Measurements from ENCODE around the gene PARL. TPM values are rescaled to one million over a fixed set of nuclear protein-coding genes. Genes with fewer than 3 reads are reported as not detected.

The PARL gene
- total RNA-seq, 1 experiment from 2014 or later, result 69.7 TPM

- Histone ChIP-seq H3K9ac (ENCODE audit: low read length) (no peak overlapping the region), H3K36me3 (ENCODE audit: control insufficient read depth in 1 of 2, insufficient read depth in 2 of 2, low read length in 2 of 2) (peaks cover 56 to 58% of the 10 kb centered on the region in 2 experiments), H3K4me3 (replicated peaks in 1 of 2; ENCODE audit: low read depth in 1 of 2, low read length in 2 of 2) (no peak overlapping the region), H3K9me2 (ENCODE audit: insufficient read depth) (no peaks in the 10 kb centered on the region), H3K4me1 (ENCODE audit: control insufficient read depth in 1 of 2, insufficient read depth in 2 of 2, low read length in 2 of 2) (no peaks in the 10 kb centered on the region), H3K9me3 (ENCODE audit: control insufficient read depth in 1 of 2, insufficient read depth in 1 of 2, low read depth in 1 of 2, low read length in 2 of 2) (no peaks in the 10 kb centered on the region), H3K79me2 (ENCODE audit: insufficient read depth, low read length) (no peaks in the 10 kb centered on the region), H2AFZ (ENCODE audit: low read depth, low read length, poor library complexity, severe bottlenecking) (no peak overlapping the region), H3K27ac (ENCODE audit: low read depth, low read length) (no peak overlapping the region), H3K4me2 (ENCODE audit: low read length) (no peak overlapping the region), H3K27me3 (ENCODE audit: insufficient read depth, low read length) (no peaks in the 10 kb centered on the region), H4K20me1 (ENCODE audit: insufficient read depth) (no peaks in the 10 kb centered on the region)
- DNase-seq (ENCODE audit: low read depth, low spot score) (no peak), ATAC-seq (no peak)
- RAD21 ChIA-PET (ENCODE audit: low non-redundant PET in 1 of 2, low total read pairs in 2 of 2, uncharacterized antibody in 2 of 2, unreplicated experiment in 2 of 2), result no interaction called here
- TF ChIP-seq RAD21 (IDR thresholded peaks at IDR 0.05; ENCODE audit: low read depth) (no peak), SP1 (IDR thresholded peaks at IDR 0.05; ENCODE audit: low read depth) (no peak), TCF7L2 (IDR thresholded peaks at IDR 0.05; ENCODE audit: borderline replicate concordance, extremely low read depth, insufficient read depth, insufficient read length) (no peak), YY1 (IDR thresholded peaks at IDR 0.05; ENCODE audit: extremely low read depth, insufficient replicate concordance, low read depth, low read length) (no peak)
- TF ChIP-seq, protein P1, sequence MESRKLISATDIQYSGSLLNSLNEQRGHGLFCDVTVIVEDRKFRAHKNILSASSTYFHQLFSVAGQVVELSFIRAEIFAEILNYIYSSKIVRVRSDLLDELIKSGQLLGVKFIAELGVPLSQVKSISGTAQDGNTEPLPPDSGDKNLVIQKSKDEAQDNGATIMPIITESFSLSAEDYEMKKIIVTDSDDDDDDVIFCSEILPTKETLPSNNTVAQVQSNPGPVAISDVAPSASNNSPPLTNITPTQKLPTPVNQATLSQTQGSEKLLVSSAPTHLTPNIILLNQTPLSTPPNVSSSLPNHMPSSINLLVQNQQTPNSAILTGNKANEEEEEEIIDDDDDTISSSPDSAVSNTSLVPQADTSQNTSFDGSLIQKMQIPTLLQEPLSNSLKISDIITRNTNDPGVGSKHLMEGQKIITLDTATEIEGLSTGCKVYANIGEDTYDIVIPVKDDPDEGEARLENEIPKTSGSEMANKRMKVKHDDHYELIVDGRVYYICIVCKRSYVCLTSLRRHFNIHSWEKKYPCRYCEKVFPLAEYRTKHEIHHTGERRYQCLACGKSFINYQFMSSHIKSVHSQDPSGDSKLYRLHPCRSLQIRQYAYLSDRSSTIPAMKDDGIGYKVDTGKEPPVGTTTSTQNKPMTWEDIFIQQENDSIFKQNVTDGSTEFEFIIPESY (IDR thresholded peaks at IDR 0.05; ENCODE audit: extremely low read depth, insufficient replicate concordance, low read length), result no peak
- POLR2A ChIA-PET, result no interaction called here
- intact Hi-C loops (cut with micrococcal nuclease), result no loop called here
- CTCF ChIA-PET, result no interaction called here
- no TSS peak for BruUV-seq (replicated peaks)
Measured at GRCh38 chr3:183800243-183800863, 84.3 kb downstream of the PARL start.

- no peak for ATAC-seq
- H3K4me2 ChIP-seq (ENCODE audit: low read length), result no peak overlapping the region
Measured at GRCh38 chr3:183799461-183799860, 85.2 kb downstream of the PARL start.

More at GRCh38 chr3:183799461-183799860, 85.2 kb downstream of the PARL start:
- no peak for DNase-seq (ENCODE audit: low read depth, low spot score)
- Histone ChIP-seq H3K27ac (ENCODE audit: low read depth, low read length) (no peak overlapping the region), H3K4me1 (ENCODE audit: control insufficient read depth in 1 of 2, insufficient read depth in 2 of 2, low read length in 2 of 2) (no peaks in the 10 kb centered on the region), H4K20me1 (ENCODE audit: insufficient read depth) (no peaks in the 10 kb centered on the region), H3K27me3 (ENCODE audit: insufficient read depth, low read length) (no peaks in the 10 kb centered on the region), H3K9me3 (ENCODE audit: control insufficient read depth in 1 of 2, insufficient read depth in 1 of 2, low read depth in 1 of 2, low read length in 2 of 2) (no peaks in the 10 kb centered on the region), H3K9ac (ENCODE audit: low read length) (no peak overlapping the region), H2AFZ (ENCODE audit: low read depth, low read length, poor library complexity, severe bottlenecking) (no peak overlapping the region), H3K4me3 (replicated peaks in 1 of 2; ENCODE audit: low read depth in 1 of 2, low read length in 2 of 2) (no peak overlapping the region), H3K9me2 (ENCODE audit: insufficient read depth) (no peaks in the 10 kb centered on the region), H3K36me3 (ENCODE audit: control insufficient read depth in 1 of 2, insufficient read depth in 2 of 2, low read length in 2 of 2) (peaks cover 49 to 58% of the 10 kb centered on the region in 2 experiments), H3K79me2 (ENCODE audit: insufficient read depth, low read length) (no peaks in the 10 kb centered on the region)
- ChIA-PET RAD21 (ENCODE audit: low non-redundant PET in 1 of 2, low total read pairs in 2 of 2, uncharacterized antibody in 2 of 2, unreplicated experiment in 2 of 2) (no interaction called here), POLR2A (no interaction called here), CTCF (no interaction called here)
- intact Hi-C loops (cut with micrococcal nuclease), result no loop called here
- TF ChIP-seq RAD21 (IDR thresholded peaks at IDR 0.05; ENCODE audit: low read depth) (no peak), JUND (IDR thresholded peaks at IDR 0.05) (no peak), SIN3A (IDR thresholded peaks at IDR 0.05; ENCODE audit: low read depth) (no peak), EZH2 (IDR thresholded peaks at IDR 0.05) (no peak)
- BruUV-seq (replicated peaks), result no TSS peak

Measured in HCT116 (cell line).